PFSK-1 (cell line): ENCODE measurements around the gene GLIS1.

Source experiments
- FOXP2 ChIP-seq: optimal IDR thresholded peaks from 2 replicates; pipeline ENCODE3; 2011; ENCODE audit warnings: borderline replicate concordance, control low read depth, inconsistent platforms; ENCODE audit not compliant: insufficient read depth; ENCODE audit errors: extremely low read length, extremely low read depth
- POLR2AphosphoS5 ChIP-seq: IDR thresholded peaks from 2 replicates; pipeline ENCODE4 v1.6.1; 2012; ENCODE audit warnings: low read depth, mild to moderate bottlenecking, control low read depth, low read length, moderate library complexity
- REST ChIP-seq, 2 experiments: IDR thresholded peaks; 2 replicates each; pipeline versions ENCODE4 v1.6.1 to v1.8.0; 2011 to 2012; ENCODE audit warnings: low read depth in 2 of 2, low read length in 2 of 2, control low read depth in 1 of 2, inconsistent platforms in 1 of 2, mild to moderate bottlenecking in 1 of 2, moderate library complexity in 1 of 2; ENCODE audit not compliant: insufficient read depth in 1 of 2
- SIN3A ChIP-seq: IDR thresholded peaks from 2 replicates; pipeline ENCODE4 v1.6.1; 2012; ENCODE audit warnings: mild to moderate bottlenecking, low read length, moderate library complexity, borderline replicate concordance; ENCODE audit not compliant: insufficient read depth
- TAF1 ChIP-seq: IDR thresholded peaks from 2 replicates; pipeline ENCODE4 v1.6.1; 2012; ENCODE audit warnings: low read length, control low read depth, borderline replicate concordance; ENCODE audit not compliant: insufficient read depth

Gene GLIS1

GRCh38 chr1:53653200-53653575, 85.8 kb downstream of the GLIS1 start:
- no peak for TF ChIP-seq TAF1
- TF ChIP-seq POLR2AphosphoS5, result no peak
- no peak for TF ChIP-seq SIN3A
- no peak for TF ChIP-seq FOXP2
- TF ChIP-seq REST (IDR thresholded peaks at IDR 0.05; ENCODE audit: insufficient read depth in 1 of 2, low read depth in 2 of 2, low read length in 2 of 2), result no peak

GRCh38 chr1:53652441-53653199, 86.3 kb downstream of the GLIS1 start:
- TF ChIP-seq FOXP2 (no peak), REST (IDR thresholded peaks at IDR 0.05; ENCODE audit: insufficient read depth in 1 of 2, low read depth in 2 of 2, low read length in 2 of 2) (no peak), POLR2AphosphoS5 (no peak), TAF1 (no peak), SIN3A (no peak)

GRCh38 chr1:53651356-53651755, 87.6 kb downstream of the GLIS1 start:
- TF ChIP-seq POLR2AphosphoS5 (no peak), REST (IDR thresholded peaks at IDR 0.05; ENCODE audit: insufficient read depth in 1 of 2, low read depth in 2 of 2, low read length in 2 of 2) (no peak), SIN3A (no peak), FOXP2 (no peak), TAF1 (no peak)

- TF ChIP-seq POLR2AphosphoS5 (no peak), TAF1 (no peak), FOXP2 (no peak), REST (IDR thresholded peaks at IDR 0.05; ENCODE audit: insufficient read depth in 1 of 2, low read depth in 2 of 2, low read length in 2 of 2) (no peak), SIN3A (no peak)
These were observed 90.4 kb downstream of the GLIS1 start for GRCh38 chr1:53648516-53648915.

GRCh38 chr1:53646732-53647131, 92.2 kb downstream of the GLIS1 start:
- TF ChIP-seq POLR2AphosphoS5, result no peak
- TF ChIP-seq REST (IDR thresholded peaks at IDR 0.05; ENCODE audit: insufficient read depth in 1 of 2, low read depth in 2 of 2, low read length in 2 of 2), result no peak
- TF ChIP-seq FOXP2, result no peak
- no peak for TF ChIP-seq TAF1
- TF ChIP-seq SIN3A, result no peak
